ENCODE results near the gene DESI1. TPM values are rescaled to one million over a fixed set of nuclear protein-coding genes. Genes with fewer than 3 reads are reported as not detected.

DESI1 gene
- total and polyA plus RNA-seq, 12 donors = 22.7 to 73.1 (median 36.0) TPM

- TF ChIP-seq CTCF (IDR thresholded peaks at IDR 0.05) = no peak
- Histone ChIP-seq H3K27me3 (no peaks in the 10 kb centered on the region), H3K27ac (no peak overlapping the region), H3K4me3 (no peak overlapping the region), H3K9me3 (no peaks in the 10 kb centered on the region), H3K36me3 (peaks cover 13 to 99% (median 80%) of the 10 kb centered on the region in 9 donors), H3K4me1 (peaks cover 0 to 8% (median 0%) of the 10 kb centered on the region in 9 donors)
- no peak for DNase-seq
- intact Hi-C loops (cut with DNase I) = no loop called here
- WGBS, 2 donors = 93 to 95% methylated on average over 11 of the region's 11 CpGs
- ATAC-seq = no peak
Measured at GRCh38 chr22:41650821-41651220, 30.0 kb upstream of the DESI1 start.

GRCh38 chr22:41650229-41650628 is 29.4 kb upstream of the DESI1 start:
- ATAC-seq (no peak), DNase-seq (no peak)
- H3K27ac ChIP-seq = no peak overlapping the region
- no peak overlapping the region for H3K4me3 ChIP-seq
- intact Hi-C loops (cut with DNase I) = no loop called here
- H3K36me3 ChIP-seq = peaks cover 13 to 99% (median 77%) of the 10 kb centered on the region in 9 donors
- TF ChIP-seq CTCF (IDR thresholded peaks at IDR 0.05) = no peak
- no peaks in the 10 kb centered on the region for H3K27me3 ChIP-seq
- H3K9me3 ChIP-seq = no peaks in the 10 kb centered on the region
- 91 to 100% methylated on average over 1 of the region's 1 CpG for WGBS, 2 donors
- H3K4me1 ChIP-seq = peaks cover 0 to 9% (median 0%) of the 10 kb centered on the region in 9 donors

- no peak for TF ChIP-seq CTCF (IDR thresholded peaks at IDR 0.05)
- intact Hi-C loops (cut with DNase I) = no loop called here
- Histone ChIP-seq H3K27me3 (no peaks in the 10 kb centered on the region), H3K4me3 (no peak overlapping the region), H3K4me1 (peaks cover 0 to 9% (median 0%) of the 10 kb centered on the region in 9 donors), H3K27ac (no peak overlapping the region), H3K9me3 (no peaks in the 10 kb centered on the region), H3K36me3 (peaks cover 6 to 99% (median 71%) of the 10 kb centered on the region in 9 donors)
- WGBS, 2 donors = 86 to 95% methylated on average over 1 of the region's 1 CpG
- ATAC-seq (no peak), DNase-seq (no peak)
Measured at GRCh38 chr22:41648432-41648831, 27.6 kb upstream of the DESI1 start.

- intact Hi-C loops (cut with DNase I) = no loop called here
- H3K27ac ChIP-seq = no peak overlapping the region
- 80 to 86% methylated on average over 2 to 3 of the region's 3 CpGs for WGBS, 2 donors
- peaks cover 6 to 99% (median 71%) of the 10 kb centered on the region in 9 donors for H3K36me3 ChIP-seq
- TF ChIP-seq CTCF (IDR thresholded peaks at IDR 0.05) = no peak
- DNase-seq (no peak), ATAC-seq (no peak)
- no peak overlapping the region for H3K4me3 ChIP-seq
- H3K9me3 ChIP-seq = no peaks in the 10 kb centered on the region
- H3K4me1 ChIP-seq = peaks cover 0 to 9% (median 0%) of the 10 kb centered on the region in 9 donors
- no peaks in the 10 kb centered on the region for H3K27me3 ChIP-seq
Measured at GRCh38 chr22:41647771-41648170, 26.9 kb upstream of the DESI1 start.
